OCI-LY1 (cell line): ENCODE data around the gene HBS1L.

ENCODE experiments used
- EZH2 ChIP-seq: fragments of 200-600 bp; sonication (generic), shearing (Covaris generic); IDR thresholded peaks from 2 replicates; pipeline ENCODE4 v1.8.0; 2017; ENCODE audit warnings: borderline replicate concordance, mixed run types, mild to moderate bottlenecking, antibody characterized with exemption, low read length, moderate library complexity, mixed read lengths
- TF ChIP-seq, protein P1 (sequence below): fragments of 200-600 bp; sonication (generic), shearing (Covaris generic); IDR thresholded peaks from 2 replicates; pipeline ENCODE4 v1.5.1; 2017; ENCODE audit warnings: mild to moderate bottlenecking, antibody characterized with exemption, low read length, moderate library complexity, mixed read lengths

DNA sequence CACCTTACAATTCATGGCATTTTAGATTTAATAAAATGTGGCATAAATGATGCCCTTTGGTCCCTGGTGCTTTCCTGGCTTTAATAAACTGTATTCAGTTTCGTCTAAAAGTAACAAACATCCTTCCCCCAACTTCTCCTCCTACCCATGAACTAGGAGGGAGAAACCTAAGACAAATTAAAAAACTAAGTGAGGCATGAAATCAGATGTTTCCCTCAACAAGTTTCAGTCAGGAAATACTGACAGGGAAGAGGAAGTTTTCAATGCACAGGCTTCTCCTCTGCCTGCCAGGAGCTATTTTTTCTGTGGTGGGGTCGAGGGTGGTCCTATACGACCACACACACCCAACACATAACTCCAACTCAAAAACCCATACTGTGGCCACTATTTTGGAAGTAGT, 10.0 kb downstream of the HBS1L start:
- TF ChIP-seq, protein P1, sequence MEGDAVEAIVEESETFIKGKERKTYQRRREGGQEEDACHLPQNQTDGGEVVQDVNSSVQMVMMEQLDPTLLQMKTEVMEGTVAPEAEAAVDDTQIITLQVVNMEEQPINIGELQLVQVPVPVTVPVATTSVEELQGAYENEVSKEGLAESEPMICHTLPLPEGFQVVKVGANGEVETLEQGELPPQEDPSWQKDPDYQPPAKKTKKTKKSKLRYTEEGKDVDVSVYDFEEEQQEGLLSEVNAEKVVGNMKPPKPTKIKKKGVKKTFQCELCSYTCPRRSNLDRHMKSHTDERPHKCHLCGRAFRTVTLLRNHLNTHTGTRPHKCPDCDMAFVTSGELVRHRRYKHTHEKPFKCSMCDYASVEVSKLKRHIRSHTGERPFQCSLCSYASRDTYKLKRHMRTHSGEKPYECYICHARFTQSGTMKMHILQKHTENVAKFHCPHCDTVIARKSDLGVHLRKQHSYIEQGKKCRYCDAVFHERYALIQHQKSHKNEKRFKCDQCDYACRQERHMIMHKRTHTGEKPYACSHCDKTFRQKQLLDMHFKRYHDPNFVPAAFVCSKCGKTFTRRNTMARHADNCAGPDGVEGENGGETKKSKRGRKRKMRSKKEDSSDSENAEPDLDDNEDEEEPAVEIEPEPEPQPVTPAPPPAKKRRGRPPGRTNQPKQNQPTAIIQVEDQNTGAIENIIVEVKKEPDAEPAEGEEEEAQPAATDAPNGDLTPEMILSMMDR, result no peak
- TF ChIP-seq EZH2, result no peak
